OCI-LY7 (cell line): ENCODE results near the gene SPOPL.

ENCODE experiments used
- EZH2phosphoT487 ChIP-seq: fragments of 200-600 bp; sonication (generic); IDR thresholded peaks from 2 replicates; pipeline ENCODE4 v1.6.1; 2018; ENCODE audit warnings: low read depth, borderline replicate concordance, mild to moderate bottlenecking, mixed run types, antibody characterized with exemption, low read length, moderate library complexity, mixed read lengths
- TF ChIP-seq, protein P1 (sequence below): fragments of 200-600 bp; sonication (generic); conservative IDR thresholded peaks from 2 replicates; pipeline ENCODE4 v1.5.1; 2014; ENCODE audit warnings: mild to moderate bottlenecking, antibody characterized with exemption, low read length, moderate library complexity, mixed read lengths

DNA sequence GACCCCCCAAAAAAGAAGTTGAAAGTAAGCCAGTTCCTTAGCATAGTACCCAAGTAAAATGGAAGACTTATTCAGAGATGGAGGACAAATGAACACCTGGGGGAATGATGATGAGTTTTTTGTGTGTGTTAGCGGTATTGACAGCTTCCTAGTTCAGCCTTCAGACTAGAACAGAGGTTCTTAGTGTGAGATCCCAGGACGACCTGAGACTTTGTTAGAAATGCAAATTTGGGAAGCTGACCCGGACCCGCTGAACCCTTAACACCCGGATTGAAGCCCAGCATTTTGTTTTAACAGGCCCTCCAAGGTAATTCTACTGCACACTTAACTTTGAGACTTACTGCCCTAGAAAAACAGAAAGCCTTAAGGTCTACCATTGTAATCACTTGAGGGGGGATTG lies 20.3 kb downstream of the SPOPL start:
- TF ChIP-seq, protein P1, sequence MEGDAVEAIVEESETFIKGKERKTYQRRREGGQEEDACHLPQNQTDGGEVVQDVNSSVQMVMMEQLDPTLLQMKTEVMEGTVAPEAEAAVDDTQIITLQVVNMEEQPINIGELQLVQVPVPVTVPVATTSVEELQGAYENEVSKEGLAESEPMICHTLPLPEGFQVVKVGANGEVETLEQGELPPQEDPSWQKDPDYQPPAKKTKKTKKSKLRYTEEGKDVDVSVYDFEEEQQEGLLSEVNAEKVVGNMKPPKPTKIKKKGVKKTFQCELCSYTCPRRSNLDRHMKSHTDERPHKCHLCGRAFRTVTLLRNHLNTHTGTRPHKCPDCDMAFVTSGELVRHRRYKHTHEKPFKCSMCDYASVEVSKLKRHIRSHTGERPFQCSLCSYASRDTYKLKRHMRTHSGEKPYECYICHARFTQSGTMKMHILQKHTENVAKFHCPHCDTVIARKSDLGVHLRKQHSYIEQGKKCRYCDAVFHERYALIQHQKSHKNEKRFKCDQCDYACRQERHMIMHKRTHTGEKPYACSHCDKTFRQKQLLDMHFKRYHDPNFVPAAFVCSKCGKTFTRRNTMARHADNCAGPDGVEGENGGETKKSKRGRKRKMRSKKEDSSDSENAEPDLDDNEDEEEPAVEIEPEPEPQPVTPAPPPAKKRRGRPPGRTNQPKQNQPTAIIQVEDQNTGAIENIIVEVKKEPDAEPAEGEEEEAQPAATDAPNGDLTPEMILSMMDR: no peak
- no peak for TF ChIP-seq EZH2phosphoT487
